Gastrocnemius medialis (tissue), 4 donors: ENCODE measurements around the gene DDX28.

Source experiments
- CTCF ChIP-seq, 5 experiments: fragments of 450-650 bp in 3 of 5; fragments of 200-600 bp in 2 of 5; sonication (generic) in 2 of 5; IDR thresholded peaks in 4 of 5; conservative IDR thresholded peaks in 1 of 5; 1 replicate in 4 of 5; 2 replicates in 1 of 5; pipeline ENCODE4 v1.5.1; 2016 to 2019; ENCODE audit warnings: antibody characterized with exemption in 5 of 5, mild to moderate bottlenecking in 3 of 5, moderate library complexity in 3 of 5
- POLR2A ChIP-seq, 2 donors: fragments of 450-650 bp; IDR thresholded peaks; one replicate each; pipeline ENCODE4 v1.6.1; 2017; ENCODE audit warnings: antibody characterized with exemption in 2 of 2, mild to moderate bottlenecking in 2 of 2, moderate library complexity in 2 of 2

GRCh38 chr16:68015681-68016080, 7.4 kb downstream of the DDX28 start, which contains the start of gene DPEP2NB:
- TF ChIP-seq CTCF (IDR thresholded peaks at IDR 0.05 in 4 of 5, conservative IDR thresholded peaks at IDR 0.05 in 1 of 5) (no peak), POLR2A (IDR thresholded peaks at IDR 0.05) (no peak)
